Osteocyte (in vitro differentiated cells): ENCODE measurements around the gene POU4F3. TPM values are rescaled to one million over a fixed set of nuclear protein-coding genes. Genes with fewer than 3 reads are reported as not detected.

Experiments used
- DNase-seq: peaks from one replicate; pipeline ENCODE4 v3.0.0; 2021; ENCODE audit warnings: mixed read lengths; ENCODE audit not compliant: unreplicated experiment; ENCODE audit errors: extremely low spot score
- H3K27ac Mint-ChIP-seq: one replicate; pipeline ENCODE4 v1.8.0; 2021; ENCODE audit warnings: mild to moderate bottlenecking, mixed read lengths; ENCODE audit not compliant: unreplicated experiment
- H3K27me3 Mint-ChIP-seq: one replicate; pipeline ENCODE4 v1.8.0; 2021; ENCODE audit warnings: mixed read lengths; ENCODE audit not compliant: unreplicated experiment
- H3K36me3 Mint-ChIP-seq: one replicate; pipeline ENCODE4 v1.8.0; 2021; ENCODE audit warnings: mixed read lengths; ENCODE audit not compliant: unreplicated experiment
- H3K4me1 Mint-ChIP-seq: one replicate; pipeline ENCODE4 v1.8.0; 2021; ENCODE audit warnings: mixed read lengths; ENCODE audit not compliant: unreplicated experiment
- H3K4me3 Mint-ChIP-seq: one replicate; pipeline ENCODE4 v1.8.0; 2021; ENCODE audit warnings: mild to moderate bottlenecking, moderate library complexity, mixed read lengths; ENCODE audit not compliant: unreplicated experiment
- H3K9me3 Mint-ChIP-seq: one replicate; pipeline ENCODE4 v1.8.0; 2021; ENCODE audit warnings: mixed read lengths; ENCODE audit not compliant: unreplicated experiment
- total RNA-seq: library from RNA; stranded (reverse); gene quantifications from 2 replicates; pipeline ENCODE4 v1.2.1, GENCODE V29; 2021
- TF ChIP-seq, protein P1 (sequence below): fragments of 200-600 bp; sonication (generic); IDR thresholded peaks from 2 replicates; pipeline ENCODE4 v1.5.0; 2021; ENCODE audit warnings: antibody characterized with exemption, mild to moderate bottlenecking, moderate library complexity

The POU4F3 gene
- total RNA-seq, 1 donor from 2014 or later = not detected

DNA sequence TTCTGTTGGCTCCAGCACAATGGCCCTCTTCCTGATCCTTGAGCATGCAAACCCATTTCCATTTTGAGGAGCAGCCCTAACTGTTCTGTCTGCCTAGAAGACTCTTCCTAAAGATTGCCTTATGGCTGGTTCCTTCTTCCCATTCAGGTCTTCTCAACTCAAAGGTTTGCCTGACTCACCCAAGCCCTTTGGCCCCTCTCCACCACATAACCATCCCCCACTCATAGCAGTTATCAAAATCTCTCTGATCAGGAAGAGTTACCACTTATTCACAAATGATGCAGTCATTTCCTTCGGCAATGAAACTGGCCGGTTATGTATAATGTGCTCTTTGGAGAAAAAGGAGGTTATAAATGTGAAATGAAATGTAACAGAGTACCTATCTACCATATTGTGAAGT, 8.9 kb upstream of the POU4F3 start:
- no peaks in the 10 kb centered on the region for H3K9me3 Mint-ChIP-seq
- H3K27ac Mint-ChIP-seq = no peak overlapping the region
- H3K4me3 Mint-ChIP-seq = no peak overlapping the region
- TF ChIP-seq, protein P1, sequence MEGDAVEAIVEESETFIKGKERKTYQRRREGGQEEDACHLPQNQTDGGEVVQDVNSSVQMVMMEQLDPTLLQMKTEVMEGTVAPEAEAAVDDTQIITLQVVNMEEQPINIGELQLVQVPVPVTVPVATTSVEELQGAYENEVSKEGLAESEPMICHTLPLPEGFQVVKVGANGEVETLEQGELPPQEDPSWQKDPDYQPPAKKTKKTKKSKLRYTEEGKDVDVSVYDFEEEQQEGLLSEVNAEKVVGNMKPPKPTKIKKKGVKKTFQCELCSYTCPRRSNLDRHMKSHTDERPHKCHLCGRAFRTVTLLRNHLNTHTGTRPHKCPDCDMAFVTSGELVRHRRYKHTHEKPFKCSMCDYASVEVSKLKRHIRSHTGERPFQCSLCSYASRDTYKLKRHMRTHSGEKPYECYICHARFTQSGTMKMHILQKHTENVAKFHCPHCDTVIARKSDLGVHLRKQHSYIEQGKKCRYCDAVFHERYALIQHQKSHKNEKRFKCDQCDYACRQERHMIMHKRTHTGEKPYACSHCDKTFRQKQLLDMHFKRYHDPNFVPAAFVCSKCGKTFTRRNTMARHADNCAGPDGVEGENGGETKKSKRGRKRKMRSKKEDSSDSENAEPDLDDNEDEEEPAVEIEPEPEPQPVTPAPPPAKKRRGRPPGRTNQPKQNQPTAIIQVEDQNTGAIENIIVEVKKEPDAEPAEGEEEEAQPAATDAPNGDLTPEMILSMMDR = no peak
- DNase-seq = no peak
- H3K27me3 Mint-ChIP-seq = peaks cover 51% of the 10 kb centered on the region
- no peaks in the 10 kb centered on the region for H3K36me3 Mint-ChIP-seq
- no peaks in the 10 kb centered on the region for H3K4me1 Mint-ChIP-seq

DNA sequence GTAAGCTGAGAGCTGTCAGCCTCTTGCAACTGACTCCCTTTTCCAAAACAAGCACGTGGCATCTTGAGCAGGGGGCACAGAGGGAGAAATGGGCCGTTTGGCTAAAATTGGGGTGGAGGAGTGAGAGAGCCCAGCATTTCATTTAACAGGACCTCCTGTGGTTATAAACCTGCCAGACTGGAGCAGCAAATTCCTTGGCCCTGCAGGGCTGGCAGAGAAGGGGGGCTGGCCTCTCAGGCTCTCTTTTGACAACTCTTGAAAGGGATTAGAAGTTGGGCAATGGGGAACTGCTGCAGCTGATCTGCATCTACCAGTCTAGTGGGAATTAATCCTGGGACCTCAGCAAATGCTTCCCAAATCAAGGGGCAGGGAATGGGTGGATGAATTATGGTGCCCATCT, 7.2 kb upstream of the POU4F3 start:
- H3K27me3 Mint-ChIP-seq = peaks cover 60% of the 10 kb centered on the region
- TF ChIP-seq, protein P1 = no peak
- H3K36me3 Mint-ChIP-seq = no peaks in the 10 kb centered on the region
- H3K27ac Mint-ChIP-seq = no peak overlapping the region
- no peaks in the 10 kb centered on the region for H3K9me3 Mint-ChIP-seq
- no peak for DNase-seq
- H3K4me1 Mint-ChIP-seq = no peaks in the 10 kb centered on the region
- H3K4me3 Mint-ChIP-seq = no peak overlapping the region

DNA sequence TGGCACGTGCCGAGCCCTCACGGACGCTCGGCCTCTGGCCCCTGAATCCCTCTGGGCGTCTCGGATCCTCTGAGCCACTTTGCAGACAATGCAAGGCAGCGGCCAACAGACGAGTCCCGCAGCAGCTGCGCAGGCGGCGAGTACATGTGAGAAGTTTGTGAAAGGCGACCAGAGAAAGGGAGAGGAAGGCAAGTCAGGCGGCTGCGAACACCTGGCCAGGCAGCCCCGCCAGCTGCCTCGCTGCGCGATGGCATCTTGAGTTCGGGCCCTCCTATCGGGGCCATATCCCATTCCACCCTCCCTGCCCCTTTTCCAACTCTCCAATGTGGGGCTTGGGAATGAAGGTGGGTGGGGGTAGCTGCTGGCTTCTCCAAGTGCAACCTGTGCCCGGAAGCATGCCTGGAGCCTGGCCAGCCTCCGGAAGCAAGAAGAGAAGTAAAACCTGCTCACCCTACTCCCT, 4.5 kb upstream of the POU4F3 start:
- Mint-ChIP-seq H3K36me3 (peaks cover 2% of the 10 kb centered on the region), H3K27me3 (peaks cover 75% of the 10 kb centered on the region), H3K4me1 (no peaks in the 10 kb centered on the region), H3K4me3 (no peak overlapping the region), H3K27ac (no peak overlapping the region), H3K9me3 (no peaks in the 10 kb centered on the region)
- DNase-seq = no peak
- TF ChIP-seq, protein P1 = no peak

- H3K36me3 Mint-ChIP-seq = peaks cover 2% of the 10 kb centered on the region
- no peak overlapping the region for H3K4me3 Mint-ChIP-seq
- TF ChIP-seq, protein P1 = no peak
- no peak for DNase-seq
- H3K27me3 Mint-ChIP-seq = peaks cover 78% of the 10 kb centered on the region
- peaks cover 11% of the 10 kb centered on the region for H3K4me1 Mint-ChIP-seq
- H3K9me3 Mint-ChIP-seq = peaks cover 3% of the 10 kb centered on the region
- H3K27ac Mint-ChIP-seq = no peak overlapping the region
Observed at GRCh38 chr5:146336197-146336596, 2.4 kb upstream of the POU4F3 start.

- no peak for DNase-seq
- TF ChIP-seq, protein P1 = no peak
- Mint-ChIP-seq H3K4me1 (peaks cover 11% of the 10 kb centered on the region), H3K27me3 (peaks cover 89% of the 10 kb centered on the region), H3K4me3 (no peak overlapping the region), H3K36me3 (peaks cover 2% of the 10 kb centered on the region), H3K27ac (no peak overlapping the region), H3K9me3 (peaks cover 3% of the 10 kb centered on the region)
Observed at GRCh38 chr5:146337264-146337904, 1.3 kb upstream of the POU4F3 start.
